Measurements from ENCODE around the gene HMX1.

HMX1 gene

GRCh38 chr4:8869002-8869897 is 2.4 kb downstream of the HMX1 start:
- DNase-seq (ENCODE audit: low read depth in 2 of 2): no peak

GRCh38 chr4:8868321-8869001 is 3.2 kb downstream of the HMX1 start:
- no peak for DNase-seq (ENCODE audit: low read depth in 2 of 2)

DNA sequence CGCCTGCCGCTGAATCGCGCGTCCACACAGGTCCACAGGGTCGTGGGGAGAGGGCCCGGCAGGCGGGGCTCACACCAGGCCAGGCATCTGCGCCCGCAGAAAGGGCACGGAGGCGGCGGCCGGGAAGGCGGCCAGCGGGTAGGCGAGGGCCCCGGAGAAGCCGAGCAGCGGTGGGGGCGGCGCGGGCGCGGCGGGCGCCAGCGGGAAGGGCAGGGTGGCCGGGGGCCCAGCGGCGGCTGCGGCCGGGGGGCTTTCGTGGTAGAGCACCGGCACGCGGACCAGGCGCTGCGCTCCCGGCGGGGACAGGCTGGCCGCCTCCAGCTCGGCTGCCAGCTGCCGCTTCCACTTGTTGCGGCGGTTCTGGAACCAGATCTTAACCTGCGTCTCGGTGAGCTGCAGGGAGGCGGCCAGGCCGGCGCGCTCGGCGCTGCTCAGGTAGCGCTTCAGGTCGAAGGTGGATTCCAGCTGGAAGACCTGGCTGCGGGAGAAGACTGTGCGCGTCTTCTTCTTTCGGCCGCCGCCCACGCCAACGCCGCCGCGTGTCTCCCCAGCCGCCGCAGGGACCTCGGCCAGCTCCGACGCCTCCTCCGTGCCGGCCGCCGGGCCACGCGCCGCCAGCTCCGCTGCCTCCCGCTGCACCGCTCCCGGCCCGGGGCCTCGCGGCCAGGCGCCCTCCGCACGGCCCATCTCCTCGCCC is 3.9 kb downstream of the HMX1 start:
- no peak for DNase-seq (ENCODE audit: low read depth in 2 of 2)

GRCh38 chr4:8866828-8867623 is 4.6 kb downstream of the HMX1 start:
- no peak for DNase-seq (ENCODE audit: low read depth in 2 of 2)

GRCh38 chr4:8866421-8866820 is 5.2 kb downstream of the HMX1 start:
- DNase-seq (ENCODE audit: low read depth in 2 of 2): no peak

GRCh38 chr4:8865681-8866310 is 5.8 kb downstream of the HMX1 start:
- DNase-seq (ENCODE audit: low read depth in 2 of 2): no peak

GRCh38 chr4:8864912-8865680 is 6.5 kb downstream of the HMX1 start:
- DNase-seq (ENCODE audit: low read depth in 2 of 2): no peak

- DNase-seq (ENCODE audit: low read depth in 2 of 2): no peak
Observed at GRCh38 chr4:8863686-8864682, 7.7 kb downstream of the HMX1 start.

DNA sequence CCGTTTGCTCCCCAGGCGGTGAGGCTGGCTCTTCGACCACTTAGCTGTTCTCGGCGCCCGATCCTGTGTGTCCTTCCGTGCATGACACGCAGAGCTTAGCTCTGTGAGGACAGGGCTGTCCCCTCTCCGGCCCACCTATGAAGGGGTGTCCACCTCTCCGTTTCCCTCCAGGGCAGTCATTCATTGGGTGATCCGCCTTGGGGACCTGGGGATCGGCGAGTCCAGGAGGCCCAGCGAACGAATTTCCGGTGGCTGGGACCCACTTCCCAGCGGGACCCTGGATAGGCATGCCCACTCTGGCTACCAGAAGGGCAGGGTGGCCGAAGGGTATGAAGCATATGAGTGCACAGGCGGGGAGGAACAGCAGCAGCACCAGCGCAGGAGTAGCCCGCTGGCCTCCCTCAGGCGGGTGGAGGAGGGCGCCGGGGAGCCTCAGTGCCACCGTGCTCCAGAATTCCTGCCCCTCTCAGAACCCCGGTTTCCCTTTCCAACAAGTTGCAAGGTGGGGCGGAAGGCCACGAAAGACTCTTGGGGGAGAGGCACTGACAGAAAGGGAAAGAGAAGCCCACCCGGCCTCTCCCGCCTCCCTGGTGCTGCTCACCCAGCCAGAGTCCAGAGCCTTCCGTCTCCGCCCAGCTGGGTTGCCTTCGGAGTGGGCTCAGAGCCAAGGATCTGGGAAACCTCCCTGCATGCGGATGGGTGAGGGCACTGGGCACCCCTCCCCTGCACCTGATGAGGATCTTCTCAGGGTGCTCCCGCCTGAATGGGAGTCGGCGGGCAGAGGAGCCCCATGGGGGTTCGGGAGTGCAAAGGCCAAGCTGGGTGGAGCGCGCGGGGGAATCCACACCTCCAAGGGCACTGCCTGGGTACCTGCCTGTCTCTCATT is 8.6 kb downstream of the HMX1 start:
- DNase-seq (ENCODE audit: low read depth in 2 of 2): no peak

GRCh38 chr4:8862334-8862733 is 9.3 kb downstream of the HMX1 start:
- no peak for DNase-seq (ENCODE audit: low read depth in 2 of 2)

DNA sequence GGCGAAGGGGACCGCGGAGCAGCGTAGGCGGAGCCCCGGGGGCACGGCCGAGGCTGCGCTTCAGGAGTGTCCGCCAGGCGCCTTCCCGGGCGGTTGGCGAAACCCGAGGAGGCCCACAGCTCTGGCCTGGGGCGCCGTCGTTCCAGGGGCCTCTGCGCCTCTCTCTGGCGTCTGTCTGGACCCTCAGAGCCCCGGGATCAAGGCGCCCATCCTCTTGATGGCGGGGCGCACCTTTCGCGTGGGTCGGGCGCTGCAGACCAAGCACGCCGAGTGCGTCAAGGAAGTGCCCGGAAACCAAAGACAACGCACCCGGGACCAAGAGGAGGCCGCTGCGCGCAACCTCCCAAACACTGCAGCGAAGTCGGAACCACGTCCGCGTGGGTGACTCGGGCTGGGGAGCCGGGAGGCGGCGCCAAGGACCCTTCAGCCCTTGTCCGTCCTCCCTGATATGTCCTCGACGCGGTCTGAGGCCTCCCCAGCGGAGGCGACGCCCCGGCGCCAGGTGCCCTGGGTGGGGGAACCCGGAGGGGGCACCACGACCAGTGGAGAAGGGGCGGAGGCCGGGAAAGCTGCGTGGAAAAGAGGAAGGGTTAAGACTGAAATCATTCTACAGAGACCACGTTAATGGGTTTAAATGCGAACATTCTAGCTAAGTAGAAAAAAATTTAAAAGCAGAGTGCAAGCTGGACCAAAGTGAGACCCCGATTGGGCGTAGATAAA is 9.9 kb downstream of the HMX1 start:
- DNase-seq (ENCODE audit: low read depth in 2 of 2): no peak

- no peak for DNase-seq (ENCODE audit: low read depth in 2 of 2)
Observed at GRCh38 chr4:8860892-8861575, 10.6 kb downstream of the HMX1 start.

GRCh38 chr4:8860096-8860891 is 11.3 kb downstream of the HMX1 start:
- DNase-seq (ENCODE audit: low read depth in 2 of 2): no peak

DNA sequence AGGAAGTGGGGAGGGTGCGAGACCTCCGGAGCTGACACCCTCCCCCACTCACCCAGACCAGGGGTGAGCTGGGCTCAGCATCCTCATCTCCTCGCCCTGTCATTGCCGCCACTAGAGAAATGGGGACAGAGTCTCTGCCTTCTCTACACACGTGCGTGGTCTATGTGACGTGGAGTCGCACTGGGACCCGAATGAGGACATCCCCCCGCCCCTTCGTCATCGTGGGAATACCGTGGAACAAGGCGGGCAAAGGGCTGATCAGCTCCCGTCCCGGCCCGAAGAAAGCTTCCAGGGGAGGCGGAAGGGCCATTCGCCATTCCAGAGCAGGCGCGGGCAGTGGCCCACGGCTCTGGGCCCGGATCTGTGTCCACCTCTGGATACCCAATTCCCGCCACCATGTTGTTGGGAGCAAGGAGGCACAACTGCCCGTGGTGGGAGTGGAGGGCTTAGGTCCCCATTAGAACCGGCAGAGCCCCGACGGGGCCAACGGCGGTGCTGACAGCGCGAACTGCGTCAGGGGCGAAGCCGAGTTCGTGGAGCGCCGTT is 12.0 kb downstream of the HMX1 start:
- no peak for DNase-seq (ENCODE audit: low read depth in 2 of 2)

DNA sequence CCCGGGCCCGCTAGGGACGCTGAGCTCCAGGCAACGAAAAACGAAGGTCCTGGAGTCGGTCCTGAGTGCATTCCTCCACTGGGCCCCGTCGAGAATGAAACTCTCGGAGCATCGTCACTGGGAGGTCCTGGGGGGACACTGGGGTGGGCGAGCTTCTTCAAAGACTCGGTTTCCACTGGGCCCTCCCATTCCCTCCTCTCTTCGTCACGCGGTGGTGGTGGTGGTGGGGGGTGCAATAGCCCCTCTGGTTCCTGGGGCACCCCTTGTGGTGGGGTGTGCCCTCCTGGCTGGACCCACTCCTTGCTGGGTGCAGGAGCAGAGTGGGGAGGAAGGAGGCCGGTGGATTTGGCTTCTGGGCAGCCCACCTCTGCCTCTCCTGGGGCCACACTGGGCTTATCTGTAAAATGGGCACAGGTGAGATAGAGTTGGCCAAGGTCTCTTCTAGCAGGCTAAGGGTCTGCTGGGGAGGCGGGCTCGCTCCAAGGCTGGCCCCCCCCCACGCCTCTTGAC is 12.9 kb downstream of the HMX1 start:
- no peak for DNase-seq (ENCODE audit: low read depth in 2 of 2)
